Stomach (tissue), 9 donors: ENCODE measurements around the gene TP73. TPM values are rescaled to one million over a fixed set of nuclear protein-coding genes. Genes with fewer than 3 reads are reported as not detected.

Experiments used
- DNase-seq, 2 donors: peaks; one replicate each; pipeline versions ENCODE4 v3.0.0 to v3.0.0-alpha.2; 2013 to 2019
- H3K27ac ChIP-seq, 5 donors: fragments of 200-600 bp in 4 of 5; sonication (generic) in 4 of 5; one replicate each; pipeline ENCODE4 v1.5.1; 2013 to 2019; ENCODE audit warnings: mild to moderate bottlenecking in 1 of 5, moderate library complexity in 1 of 5
- H3K27me3 ChIP-seq, 3 donors: fragments of 200-600 bp; sonication (generic); one replicate each; pipeline ENCODE4 v1.5.1; 2017 to 2019; ENCODE audit warnings: mixed run types in 1 of 3
- H3K36me3 ChIP-seq, 4 donors: fragments of 200-600 bp; sonication (generic); 1 replicate in 3 of 4; 2 replicates in 1 of 4; pipeline ENCODE4 v1.5.1; 2016 to 2019
- H3K4me1 ChIP-seq, 4 donors: fragments of 200-600 bp; sonication (generic); one replicate each; pipeline ENCODE4 v1.5.1; 2016 to 2019
- H3K4me3 ChIP-seq, 4 donors: fragments of 200-600 bp; sonication (generic) in 3 of 4; one replicate each; pipeline ENCODE4 v1.5.1; 2016 to 2019; ENCODE audit warnings: mild to moderate bottlenecking in 1 of 4
- H3K9me3 ChIP-seq, 4 donors: fragments of 200-600 bp; sonication (generic); one replicate each; pipeline ENCODE4 v1.5.1; 2016 to 2019
- CTCF ChIP-seq, 7 experiments: fragments of 450-650 bp in 4 of 7; fragments of 200-600 bp in 3 of 7; sonication (generic) in 3 of 7; IDR thresholded peaks; one replicate each; pipeline ENCODE4 v1.5.1; 2016 to 2019; ENCODE audit warnings: antibody characterized with exemption in 7 of 7, control low read depth in 2 of 7, mild to moderate bottlenecking in 1 of 7
- EP300 ChIP-seq: sonication (generic); formaldehyde crosslinking; IDR thresholded peaks from one replicate; pipeline ENCODE4 v1.6.1; 2017; ENCODE audit warnings: antibody characterized with exemption
- POLR2A ChIP-seq, 4 donors: fragments of 450-650 bp; IDR thresholded peaks; one replicate each; pipeline ENCODE4 v1.6.1; 2016; ENCODE audit warnings: antibody characterized with exemption in 4 of 4, control low read depth in 2 of 4, mild to moderate bottlenecking in 1 of 4, moderate library complexity in 1 of 4
- POLR2AphosphoS5 ChIP-seq, 3 donors: sonication (generic); formaldehyde crosslinking; IDR thresholded peaks; one replicate each; pipeline ENCODE4 v1.6.1; 2016; ENCODE audit warnings: antibody characterized with exemption in 3 of 3
- WGBS, 5 donors: extraction: QIAGEN DNeasy Blood & Tissue Kit in 3 of 5; methylation state at CpG; one replicate each; pipeline versions ENCODE4 v1.1.5 to v1.1.7; 2013 to 2018; 5-methylcytosine and 5-hydroxymethylcytosine counted together
- intact Hi-C: fragments of 100-400 bp; cut with DNase I; formaldehyde crosslinking; loops from one replicate; pipeline ENCODE4 v1.15.1; 2023; ENCODE audit warnings: low total_unique reads
- polyA plus RNA-seq, 3 donors: library from polyadenylated mRNA; stranded (reverse); fragments of 200-250 nt; gene quantifications; one replicate each; pipeline ENCODE4 v1.2.3, GENCODE V29; 2013
- total RNA-seq, 5 donors: library from RNA; depleted of rRNA; stranded (reverse); fragments of >200 nt; gene quantifications; one replicate each; pipeline versions ENCODE4 v1.1.0 to v1.2.3, GENCODE V29; 2014 to 2016
- donor health status: healthy with polysubstance abuse.
- donor health status: Bipolar disorder and iron deficiency.
- donor health status: healthy.

TP73 gene
- total and polyA plus RNA-seq, 8 donors: 0.25 to 9.8 (median 1.4) TPM; not detected in 4

GRCh38 chr1:3695326-3696217 lies 43.3 kb downstream of the TP73 start:
- H3K4me3 ChIP-seq: peak overlapping the region in 1 of 4 donors; percentile 21
- H3K4me1 ChIP-seq: peaks cover 0 to 8% (median 5%) of the 10 kb centered on the region in 4 donors
- TF ChIP-seq POLR2AphosphoS5 (IDR thresholded peaks at IDR 0.05) (no peak), CTCF (IDR thresholded peaks at IDR 0.05) (peak in 5 of 7 experiments; percentile 48 to 79 (median 70))
- no peak overlapping the region for H3K27ac ChIP-seq
- intact Hi-C loops: no loop called here
- H3K27me3 ChIP-seq: peaks cover 0 to 63% (median 29%) of the 10 kb centered on the region in 3 donors
- DNase-seq: peak; percentile 51 to 67
- H3K9me3 ChIP-seq: no peaks in the 10 kb centered on the region
- no peaks in the 10 kb centered on the region for H3K36me3 ChIP-seq
- WGBS, 5 donors: 38 to 49% (median 41%) methylated on average over 27 to 33 of the region's 33 CpGs

GRCh38 chr1:3696689-3697088 lies 44.4 kb downstream of the TP73 start:
- Histone ChIP-seq H3K27ac (no peak overlapping the region), H3K27me3 (peaks cover 0 to 70% (median 29%) of the 10 kb centered on the region in 3 donors), H3K9me3 (no peaks in the 10 kb centered on the region), H3K4me1 (peaks cover 0 to 8% (median 5%) of the 10 kb centered on the region in 4 donors), H3K4me3 (no peak overlapping the region), H3K36me3 (no peaks in the 10 kb centered on the region)
- intact Hi-C loops: no loop called here
- TF ChIP-seq POLR2AphosphoS5 (IDR thresholded peaks at IDR 0.05) (no peak), CTCF (IDR thresholded peaks at IDR 0.05) (no peak), POLR2A (IDR thresholded peaks at IDR 0.05) (no peak), EP300 (no peak)
- WGBS, 5 donors: 81 to 88% (median 85%) methylated on average over 6 to 9 of the region's 9 CpGs
- no peak for DNase-seq

GRCh38 chr1:3697104-3697503 lies 44.8 kb downstream of the TP73 start:
- Histone ChIP-seq H3K27ac (no peak overlapping the region), H3K4me1 (peaks cover 0 to 8% (median 5%) of the 10 kb centered on the region in 4 donors), H3K27me3 (peaks cover 0 to 74% (median 29%) of the 10 kb centered on the region in 3 donors), H3K4me3 (no peak overlapping the region), H3K36me3 (no peaks in the 10 kb centered on the region), H3K9me3 (no peaks in the 10 kb centered on the region)
- 83 to 95% (median 88%) methylated on average over 17 to 22 of the region's 22 CpGs for WGBS, 5 donors
- no peak for DNase-seq
- intact Hi-C loops: no loop called here
- TF ChIP-seq CTCF (IDR thresholded peaks at IDR 0.05) (no peak), POLR2A (IDR thresholded peaks at IDR 0.05) (no peak), POLR2AphosphoS5 (IDR thresholded peaks at IDR 0.05) (no peak), EP300 (no peak)

GRCh38 chr1:3697810-3698209 lies 45.5 kb downstream of the TP73 start:
- peak in 1 of 2 donors; percentile 59 for DNase-seq
- TF ChIP-seq EP300: no peak
- TF ChIP-seq POLR2A (IDR thresholded peaks at IDR 0.05): no peak
- TF ChIP-seq CTCF (IDR thresholded peaks at IDR 0.05): no peak
- TF ChIP-seq POLR2AphosphoS5 (IDR thresholded peaks at IDR 0.05): no peak
- no peak overlapping the region for H3K27ac ChIP-seq
- no peaks in the 10 kb centered on the region for H3K9me3 ChIP-seq
- 41 to 62% (median 45%) methylated on average over 6 to 12 of the region's 12 CpGs for WGBS, 5 donors
- peaks cover 0 to 81% (median 29%) of the 10 kb centered on the region in 3 donors for H3K27me3 ChIP-seq
- no peaks in the 10 kb centered on the region for H3K36me3 ChIP-seq
- intact Hi-C loops: no loop called here
- no peak overlapping the region for H3K4me3 ChIP-seq
- H3K4me1 ChIP-seq: peaks cover 0 to 8% (median 5%) of the 10 kb centered on the region in 4 donors
